CD14-positive monocyte (primary cell): Measurements from ENCODE around the gene RIBC2. TPM values are rescaled to one million over a fixed set of nuclear protein-coding genes. Genes with fewer than 3 reads are reported as not detected.

Source experiments
- DNase-seq, 3 donors: peaks; one replicate each; pipeline ENCODE4 v3.0.0-alpha.2; 2011 to 2022
- H2AFZ ChIP-seq: 2 replicates; pipeline ENCODE4 v1.6.0; 2012; ENCODE audit warnings: mild to moderate bottlenecking, low read depth, low read length, inconsistent platforms; ENCODE audit not compliant: insufficient read depth, poor library complexity, severe bottlenecking
- H3K27ac ChIP-seq, 2 donors: 1 replicate in 1 of 2; 2 replicates in 1 of 2; pipeline ENCODE4 v1.5.1; 2012 to 2013; ENCODE audit warnings: low read length in 2 of 2, control low read depth in 1 of 2, inconsistent platforms in 1 of 2, low read depth in 1 of 2, mild to moderate bottlenecking in 1 of 2
- H3K27me3 ChIP-seq, 2 donors: one replicate each; pipeline versions ENCODE4 v1.6.0 to v1.6.1; 2011 to 2013; ENCODE audit warnings: low read length in 2 of 2; ENCODE audit not compliant: control insufficient read depth in 2 of 2, insufficient read depth in 2 of 2
- H3K36me3 ChIP-seq, 2 donors: replicated peaks in 1 of 2; 1 replicate in 1 of 2; 2 replicates in 1 of 2; pipeline versions ENCODE4 v1.5.1 to v1.6.1; 2012 to 2013; ENCODE audit warnings: low read length in 2 of 2, control low read depth in 1 of 2, inconsistent platforms in 1 of 2, mild to moderate bottlenecking in 1 of 2; ENCODE audit not compliant: insufficient read depth in 2 of 2, control insufficient read depth in 1 of 2
- H3K4me1 ChIP-seq, 2 donors: 1 replicate in 1 of 2; 2 replicates in 1 of 2; pipeline versions ENCODE4 v1.5.1 to v1.6.1; 2012 to 2013; ENCODE audit warnings: low read length in 2 of 2, control low read depth in 1 of 2, inconsistent platforms in 1 of 2, mild to moderate bottlenecking in 1 of 2, moderate library complexity in 1 of 2; ENCODE audit not compliant: insufficient read depth in 2 of 2, control insufficient read depth in 1 of 2
- H3K4me2 ChIP-seq: replicated peaks from 2 replicates; pipeline ENCODE3; 2012; ENCODE audit warnings: low read length, moderate library complexity, mild to moderate bottlenecking; ENCODE audit not compliant: poor library complexity, severe bottlenecking; ENCODE audit errors: extremely low read depth
- H3K4me3 ChIP-seq, 3 experiments: fragments of 200-600 bp in 1 of 3; sonication (generic) in 1 of 3; replicated peaks in 1 of 3; 1 replicate in 2 of 3; 2 replicates in 1 of 3; pipeline ENCODE4 v1.5.1; 2011 to 2013; ENCODE audit warnings: low read length in 3 of 3, mild to moderate bottlenecking in 3 of 3, control low read depth in 2 of 3, low read depth in 2 of 3, inconsistent platforms in 1 of 3, moderate library complexity in 1 of 3
- H3K79me2 ChIP-seq: 2 replicates; pipeline ENCODE4 v1.6.0; 2012; ENCODE audit warnings: mild to moderate bottlenecking, control low read depth, inconsistent platforms, low read length, moderate library complexity; ENCODE audit not compliant: insufficient read depth
- H3K9ac ChIP-seq: 2 replicates; pipeline ENCODE4 v1.6.0; 2017; ENCODE audit warnings: low read length, mild to moderate bottlenecking; ENCODE audit not compliant: insufficient read depth, poor library complexity, severe bottlenecking
- H3K9me3 ChIP-seq, 2 donors: replicated peaks in 1 of 2; 1 replicate in 1 of 2; 2 replicates in 1 of 2; pipeline versions ENCODE4 v1.5.1 to v1.6.1; 2012 to 2013; ENCODE audit warnings: low read length in 2 of 2, control low read depth in 1 of 2; ENCODE audit not compliant: control insufficient read depth in 1 of 2, insufficient read depth in 1 of 2
- H4K20me1 ChIP-seq: 2 replicates; pipeline ENCODE4 v1.6.0; 2012; ENCODE audit warnings: mild to moderate bottlenecking, low read length, control low read depth, moderate library complexity; ENCODE audit not compliant: insufficient read depth
- H3K27ac Mint-ChIP-seq, 7 donors: one replicate each; pipeline ENCODE4 v1.8.0; 2020; ENCODE audit warnings: mild to moderate bottlenecking in 7 of 7, mixed read lengths in 7 of 7, moderate library complexity in 6 of 7, inconsistent platforms in 2 of 7
- H3K27me3 Mint-ChIP-seq, 3 donors: one replicate each; pipeline ENCODE4 v1.8.0; 2021 to 2022; ENCODE audit warnings: low read depth in 3 of 3, mild to moderate bottlenecking in 3 of 3, mixed read lengths in 3 of 3, moderate library complexity in 3 of 3, inconsistent platforms in 1 of 3
- H3K36me3 Mint-ChIP-seq, 2 donors: one replicate each; pipeline ENCODE4 v1.8.0; 2020; ENCODE audit warnings: mixed read lengths in 2 of 2, inconsistent platforms in 1 of 2, mild to moderate bottlenecking in 1 of 2
- H3K4me1 Mint-ChIP-seq: one replicate; pipeline ENCODE4 v1.8.0; 2020; ENCODE audit warnings: mild to moderate bottlenecking, mixed read lengths
- H3K4me3 Mint-ChIP-seq, 2 donors: one replicate each; pipeline ENCODE4 v1.8.0; 2020; ENCODE audit warnings: mild to moderate bottlenecking in 2 of 2, mixed read lengths in 2 of 2, moderate library complexity in 1 of 2
- H3K9me3 Mint-ChIP-seq, 7 donors: one replicate each; pipeline ENCODE4 v1.8.0; 2020 to 2022; ENCODE audit warnings: mixed read lengths in 7 of 7, mild to moderate bottlenecking in 6 of 7, moderate library complexity in 6 of 7, inconsistent platforms in 2 of 7
- WGBS: methylation state at CpG from one replicate; pipeline ENCODE4 v1.1.5; 2013; ENCODE audit warnings: missing lambda C conversion rate; ENCODE audit not compliant: insufficient coverage; 5-methylcytosine and 5-hydroxymethylcytosine counted together
- intact Hi-C, 2 donors: fragments of 100-400 bp; cut with micrococcal nuclease; formaldehyde crosslinking; loops; one replicate each; pipeline versions ENCODE4 v1.15.0 to v1.15.1; 2023
- polyA plus RNA-seq, 3 donors: library from polyadenylated mRNA; depleted of rRNA in 1 of 3; unstranded in 2 of 3; stranded (reverse) in 1 of 3; fragments of 300-500 nt in 2 of 3; fragments of >200 nt in 1 of 3; fragmentation: Illumina TruSeq in 2 of 3; gene quantifications; 1 replicate in 2 of 3; 2 replicates in 1 of 3; pipeline ENCODE4 v1.2.3, GENCODE V29; 2012 to 2021
- TF ChIP-seq, protein P1 (sequence below): fragments of 200-600 bp; IDR thresholded peaks from one replicate; pipeline ENCODE4 v1.8.0; 2022; ENCODE audit warnings: antibody characterized with exemption, mild to moderate bottlenecking

RIBC2 gene
- polyA plus RNA-seq, 3 donors = not detected

DNA sequence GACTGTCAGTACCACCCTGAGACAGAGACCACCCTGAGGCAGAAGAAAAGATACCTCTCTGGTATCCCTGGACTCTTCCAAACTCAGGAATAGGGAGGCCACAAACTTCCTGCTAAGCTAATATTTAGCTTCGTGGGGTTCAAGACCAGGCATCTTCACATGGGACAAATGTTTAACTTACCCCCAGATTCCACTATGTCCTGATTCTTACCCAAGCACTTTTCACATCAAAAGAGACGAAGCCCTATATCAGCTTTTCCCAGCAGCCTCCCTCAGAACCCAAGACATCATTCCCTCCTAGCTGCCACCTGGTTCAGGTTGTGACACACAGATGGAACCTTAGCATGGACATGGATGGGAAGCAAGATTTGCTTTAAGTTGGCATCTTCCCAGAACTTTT lies 32.1 kb upstream of the RIBC2 start:
- peaks cover 0 to 4% (median 0%) of the 10 kb centered on the region in 7 donors for H3K9me3 Mint-ChIP-seq
- Histone ChIP-seq H3K27me3 (no peaks in the 10 kb centered on the region), H3K4me2 (no peak overlapping the region), H4K20me1 (no peaks in the 10 kb centered on the region), H3K4me1 (peaks cover 14 to 17% of the 10 kb centered on the region in 2 donors), H3K4me3 (no peak overlapping the region), H2AFZ (no peak overlapping the region), H3K27ac (no peak overlapping the region), H3K9me3 (no peaks in the 10 kb centered on the region), H3K9ac (no peak overlapping the region), H3K36me3 (no peaks in the 10 kb centered on the region), H3K79me2 (no peaks in the 10 kb centered on the region)
- H3K4me1 Mint-ChIP-seq = peaks cover 16% of the 10 kb centered on the region
- H3K36me3 Mint-ChIP-seq = no peaks in the 10 kb centered on the region
- no peak overlapping the region for H3K4me3 Mint-ChIP-seq
- intact Hi-C loops = no loop called here
- WGBS = 100% methylated on average over 1 of the region's 2 CpGs
- H3K27ac Mint-ChIP-seq = no peak overlapping the region
- no peak for DNase-seq
- peaks cover 0 to 1% (median 0%) of the 10 kb centered on the region in 3 donors for H3K27me3 Mint-ChIP-seq
- TF ChIP-seq, protein P1, sequence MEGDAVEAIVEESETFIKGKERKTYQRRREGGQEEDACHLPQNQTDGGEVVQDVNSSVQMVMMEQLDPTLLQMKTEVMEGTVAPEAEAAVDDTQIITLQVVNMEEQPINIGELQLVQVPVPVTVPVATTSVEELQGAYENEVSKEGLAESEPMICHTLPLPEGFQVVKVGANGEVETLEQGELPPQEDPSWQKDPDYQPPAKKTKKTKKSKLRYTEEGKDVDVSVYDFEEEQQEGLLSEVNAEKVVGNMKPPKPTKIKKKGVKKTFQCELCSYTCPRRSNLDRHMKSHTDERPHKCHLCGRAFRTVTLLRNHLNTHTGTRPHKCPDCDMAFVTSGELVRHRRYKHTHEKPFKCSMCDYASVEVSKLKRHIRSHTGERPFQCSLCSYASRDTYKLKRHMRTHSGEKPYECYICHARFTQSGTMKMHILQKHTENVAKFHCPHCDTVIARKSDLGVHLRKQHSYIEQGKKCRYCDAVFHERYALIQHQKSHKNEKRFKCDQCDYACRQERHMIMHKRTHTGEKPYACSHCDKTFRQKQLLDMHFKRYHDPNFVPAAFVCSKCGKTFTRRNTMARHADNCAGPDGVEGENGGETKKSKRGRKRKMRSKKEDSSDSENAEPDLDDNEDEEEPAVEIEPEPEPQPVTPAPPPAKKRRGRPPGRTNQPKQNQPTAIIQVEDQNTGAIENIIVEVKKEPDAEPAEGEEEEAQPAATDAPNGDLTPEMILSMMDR = no peak

- DNase-seq = no peak
- H3K4me2 ChIP-seq = no peak overlapping the region
- H3K9me3 Mint-ChIP-seq = no peaks in the 10 kb centered on the region
- H3K9me3 ChIP-seq = no peaks in the 10 kb centered on the region
- no peak overlapping the region for H3K4me3 Mint-ChIP-seq
- TF ChIP-seq, protein P1 = no peak
- H2AFZ ChIP-seq = no peak overlapping the region
- no peaks in the 10 kb centered on the region for H3K36me3 Mint-ChIP-seq
- H3K27ac ChIP-seq = no peak overlapping the region
- no peak overlapping the region for H3K4me3 ChIP-seq
- H3K4me1 ChIP-seq = no peaks in the 10 kb centered on the region
- H3K9ac ChIP-seq = no peak overlapping the region
- H3K79me2 ChIP-seq = no peaks in the 10 kb centered on the region
- 100% methylated on average over 1 of the region's 3 CpGs for WGBS
- no peak overlapping the region for H3K27ac Mint-ChIP-seq
- intact Hi-C loops = no loop called here
- H3K4me1 Mint-ChIP-seq = no peaks in the 10 kb centered on the region
- peaks cover 1 to 2% (median 1%) of the 10 kb centered on the region in 3 donors for H3K27me3 Mint-ChIP-seq
- H3K36me3 ChIP-seq = no peaks in the 10 kb centered on the region
- no peaks in the 10 kb centered on the region for H4K20me1 ChIP-seq
- H3K27me3 ChIP-seq = no peaks in the 10 kb centered on the region
Observed at GRCh38 chr22:45389546-45389945, 23.9 kb upstream of the RIBC2 start.
